Stimulated activated CD8-positive, alpha-beta memory T cell treated with anti-CD3 and anti-CD28 coated beads, Interleukin-12 subunit alpha, Interleukin-12 subunit beta, amount 100 ng/mL, for 1 hour (primary cell): ENCODE measurements around the gene MBP.

Source experiments
- DNase-seq: peaks from one replicate; pipeline ENCODE4 v3.0.0-alpha.2; 2020; ENCODE audit warnings: low read depth

The MBP gene

DNA sequence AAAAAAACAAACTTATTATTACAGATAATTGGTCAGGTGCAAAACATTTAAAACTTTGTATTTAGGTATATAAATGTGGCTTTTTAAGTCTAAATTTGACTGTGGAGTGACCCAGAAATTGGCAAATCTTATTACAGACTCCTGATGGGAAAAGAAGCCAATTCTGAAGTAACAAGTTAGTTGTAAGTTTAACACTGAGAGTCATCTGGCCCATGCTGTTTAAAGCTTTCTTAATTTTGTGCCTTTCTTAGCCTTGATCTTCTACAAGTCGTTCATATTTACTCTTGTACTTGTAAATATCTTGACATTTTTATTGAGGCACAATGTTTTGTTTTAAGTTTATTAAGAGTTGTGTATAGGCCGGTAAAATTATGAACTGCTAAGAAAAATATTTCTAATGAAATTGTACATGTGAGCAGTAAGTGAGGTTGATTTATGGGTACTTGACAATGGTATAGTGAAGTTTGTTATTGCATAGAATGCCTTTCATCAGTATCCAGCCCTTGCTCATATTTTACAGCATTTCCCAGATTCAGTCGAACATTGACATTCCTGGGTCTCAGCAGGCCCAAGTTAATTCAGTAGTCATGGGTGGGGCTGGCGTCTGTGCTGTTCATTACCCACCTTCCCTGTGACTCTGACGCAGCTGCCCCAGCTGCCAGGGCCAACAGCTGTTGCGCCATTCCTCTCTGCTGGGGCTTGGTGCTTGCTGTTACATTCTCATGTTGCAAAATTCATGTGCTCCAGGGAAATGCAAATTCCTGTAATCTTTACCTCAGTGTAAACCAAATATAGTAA, 188.8 kb downstream of the MBP start:
- DNase-seq = no peak

DNA sequence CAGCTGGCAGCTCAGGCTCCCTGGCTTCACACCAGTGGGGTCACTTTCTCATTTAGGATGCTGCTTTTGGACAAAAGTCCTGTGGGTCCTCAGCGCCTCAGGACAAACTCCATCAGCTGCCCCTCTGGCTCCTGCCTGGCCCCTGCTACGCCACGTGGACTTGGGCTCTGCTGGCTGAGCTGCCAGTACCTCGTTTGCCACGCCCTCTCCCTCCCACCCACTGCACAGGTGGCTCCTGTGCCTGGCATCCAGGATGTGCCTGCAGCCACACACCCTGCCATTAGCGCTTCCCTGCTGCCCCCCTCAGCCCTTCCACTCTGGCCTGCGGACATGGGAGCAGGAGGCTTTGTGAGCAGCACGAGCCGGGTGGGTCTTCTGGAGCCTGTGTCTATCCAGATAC, 191.3 kb downstream of the MBP start:
- no peak for DNase-seq

DNA sequence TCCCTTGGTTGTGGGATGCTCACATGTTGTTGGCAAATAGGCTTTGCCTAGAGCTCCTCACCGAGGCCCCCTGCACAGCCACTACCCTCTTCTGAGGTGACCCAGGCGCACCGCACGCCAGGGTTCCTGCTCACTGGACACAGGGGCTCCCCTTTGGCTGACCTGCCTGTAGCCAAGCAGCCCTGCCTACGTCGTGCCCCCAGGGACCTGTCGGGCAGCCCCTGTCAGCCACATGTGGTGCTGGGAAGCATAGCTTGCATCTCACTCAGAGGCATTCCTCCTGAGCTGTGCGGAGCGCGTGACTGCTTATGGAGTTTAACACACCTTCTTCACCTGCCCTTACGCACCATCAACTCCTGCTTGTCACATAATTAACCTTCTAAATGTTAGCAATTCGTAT, 194.0 kb downstream of the MBP start:
- DNase-seq = no peak

DNA sequence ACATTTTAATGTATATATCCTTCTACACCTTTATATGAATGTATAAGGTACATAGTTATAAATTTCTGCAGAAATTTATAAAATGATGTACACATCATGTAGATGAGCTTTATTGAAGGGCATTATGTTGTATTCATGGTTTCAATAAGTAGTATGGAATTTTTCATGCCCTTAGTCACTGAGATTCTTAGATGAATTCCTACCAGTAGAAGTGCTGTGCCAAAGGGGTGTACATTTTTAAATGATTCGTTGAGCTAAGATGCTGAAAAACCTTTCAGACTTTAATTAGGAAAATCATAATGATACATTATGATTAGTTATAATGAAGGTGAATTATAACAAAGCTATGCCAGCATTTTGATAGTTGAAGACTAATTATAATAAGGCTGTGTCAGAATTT, 195.0 kb downstream of the MBP start:
- DNase-seq = no peak

DNA sequence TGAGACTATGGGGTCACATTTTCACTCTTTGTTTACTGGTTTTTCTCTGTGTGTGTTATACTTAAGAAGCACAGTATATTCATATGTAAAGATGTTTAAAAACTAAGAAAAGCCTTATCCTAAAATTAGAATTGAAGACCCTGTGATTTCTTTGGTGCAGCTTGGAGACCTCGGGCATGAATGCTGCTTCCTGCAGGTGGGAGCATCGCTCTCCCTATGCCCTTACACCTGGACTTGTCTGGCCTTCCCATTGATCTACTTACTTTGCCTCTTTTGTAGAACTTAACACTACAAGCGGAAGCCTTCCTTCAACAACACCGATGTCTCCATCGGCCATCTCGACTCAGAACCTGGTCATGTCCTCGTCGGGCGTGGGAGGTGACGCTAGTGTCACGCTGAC, 195.7 kb downstream of the MBP start:
- DNase-seq = no peak

DNA sequence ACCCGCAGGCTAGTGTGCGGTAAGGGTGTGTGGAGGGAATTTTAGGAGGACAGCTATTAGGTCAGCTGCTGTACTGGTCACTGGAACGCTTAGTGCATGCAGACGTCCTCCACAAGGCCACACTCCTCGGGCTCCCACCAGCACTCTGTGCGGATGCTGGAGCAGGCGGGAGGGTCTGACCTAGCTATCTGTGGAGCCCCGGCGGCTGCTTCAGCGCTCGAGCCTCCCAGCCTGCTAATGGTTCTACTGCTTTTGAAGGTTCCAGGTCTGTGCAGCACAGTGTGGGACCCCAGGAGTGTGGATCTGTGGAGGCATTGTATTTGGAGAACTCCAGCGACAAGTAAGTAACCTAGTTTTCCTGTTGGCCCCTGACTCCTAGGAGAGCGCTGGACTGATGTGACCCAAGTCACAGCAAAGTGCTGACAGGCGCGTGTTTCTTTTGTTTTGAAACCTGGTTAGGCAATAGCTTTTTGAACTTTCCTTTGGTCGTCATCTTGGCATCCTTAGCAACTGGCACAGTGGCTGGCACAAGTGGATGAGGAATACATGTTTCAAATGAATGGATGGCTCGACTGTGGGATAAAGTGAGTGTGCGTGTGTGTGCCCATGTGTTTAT, 196.8 kb downstream of the MBP start:
- DNase-seq = no peak

DNA sequence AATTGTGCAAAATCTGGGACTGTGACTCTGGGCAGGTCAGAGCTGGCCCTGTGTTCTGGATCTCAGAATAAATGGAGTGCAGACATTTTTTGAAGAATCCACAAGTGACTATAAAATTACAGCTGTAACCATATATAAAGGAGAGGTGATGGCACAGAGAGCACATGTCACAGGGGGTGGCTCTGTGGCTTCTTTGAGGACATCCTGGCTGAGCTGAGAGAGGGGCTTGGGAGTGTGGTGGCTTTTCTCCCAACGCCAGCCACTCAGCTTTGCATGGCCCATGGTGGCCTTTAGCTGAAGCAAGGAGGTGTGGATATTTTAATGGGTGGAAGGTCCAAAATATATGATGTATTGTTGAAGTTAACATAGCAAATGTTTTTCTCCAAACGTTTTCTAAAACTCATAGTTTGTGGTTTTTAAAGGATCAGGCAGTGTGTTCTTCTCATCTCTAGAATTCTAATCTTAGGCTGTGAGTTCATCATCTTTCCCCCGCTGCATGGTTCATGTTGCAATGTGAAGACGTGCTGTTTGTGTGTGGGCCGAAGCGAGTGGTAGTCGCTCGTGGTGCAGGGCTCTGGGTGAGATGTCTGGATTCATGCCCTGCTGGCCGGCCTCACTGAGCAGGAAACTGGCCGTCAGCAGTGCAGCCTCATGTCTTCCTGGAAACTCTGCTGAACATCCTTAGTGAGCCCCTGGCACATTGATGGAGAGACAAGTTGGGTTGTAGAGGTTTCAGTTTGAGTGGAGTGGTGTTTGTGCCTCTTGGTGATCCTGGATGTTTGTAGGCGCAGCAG, 200.4 kb downstream of the MBP start:
- DNase-seq = no peak

DNA sequence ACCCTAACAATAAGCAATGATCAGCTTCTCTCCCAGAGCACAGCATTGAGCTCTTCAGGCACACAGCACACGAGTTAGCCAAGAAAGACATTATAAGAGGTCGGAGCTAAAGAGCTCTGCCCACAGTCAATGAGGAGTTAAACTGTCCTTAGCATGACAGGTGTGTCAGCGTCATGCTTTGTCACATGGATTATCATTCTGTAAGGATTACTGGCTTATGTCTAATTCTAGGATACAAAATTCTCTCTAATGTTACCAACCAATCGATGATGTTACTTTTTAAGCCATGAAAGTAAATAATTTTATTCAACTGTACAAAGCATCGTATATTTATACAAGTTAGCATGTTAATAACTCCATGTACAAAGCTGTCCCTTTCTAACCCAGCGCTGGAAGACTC, 201.4 kb downstream of the MBP start:
- DNase-seq = no peak
